ENCODE data around the gene FKBP8.

FKBP8 gene

GRCh38 chr19:18502246-18502637 lies 41.1 kb downstream of the FKBP8 start:
- DNase-seq (ENCODE audit: low spot score), result no peak

- no peak for DNase-seq (ENCODE audit: low spot score)
Measured at GRCh38 chr19:18501832-18502231, 41.5 kb downstream of the FKBP8 start.

- DNase-seq (ENCODE audit: low spot score), result no peak
Measured at GRCh38 chr19:18501351-18501750, 42.0 kb downstream of the FKBP8 start.

GRCh38 chr19:18500799-18501198 lies 42.6 kb downstream of the FKBP8 start:
- no peak for DNase-seq (ENCODE audit: low spot score)

GRCh38 chr19:18500376-18500775 lies 43.0 kb downstream of the FKBP8 start:
- no peak for DNase-seq (ENCODE audit: low spot score)

GRCh38 chr19:18499055-18499775 lies 44.2 kb downstream of the FKBP8 start:
- DNase-seq (ENCODE audit: low spot score), result no peak

GRCh38 chr19:18496980-18497256 lies 46.5 kb downstream of the FKBP8 start:
- no peak for DNase-seq (ENCODE audit: low spot score)

GRCh38 chr19:18496167-18496979 lies 47.0 kb downstream of the FKBP8 start:
- DNase-seq (ENCODE audit: low spot score), result no peak

GRCh38 chr19:18495204-18495911 lies 48.0 kb downstream of the FKBP8 start:
- DNase-seq (ENCODE audit: low spot score), result no peak

- DNase-seq (ENCODE audit: low spot score), result no peak
Measured at GRCh38 chr19:18494267-18494607, 49.1 kb downstream of the FKBP8 start.

- DNase-seq (ENCODE audit: low spot score), result no peak
Measured at GRCh38 chr19:18493440-18494266, 49.7 kb downstream of the FKBP8 start.

- no peak for DNase-seq (ENCODE audit: low spot score)
Measured at GRCh38 chr19:18491995-18492953, 51.1 kb downstream of the FKBP8 start.

GRCh38 chr19:18490728-18491127 lies 52.6 kb downstream of the FKBP8 start:
- DNase-seq (ENCODE audit: low spot score), result no peak

GRCh38 chr19:18489627-18490184 lies 53.7 kb downstream of the FKBP8 start:
- DNase-seq (ENCODE audit: low spot score), result no peak

- no peak for DNase-seq (ENCODE audit: low spot score)
Measured at GRCh38 chr19:18488838-18489626, 54.3 kb downstream of the FKBP8 start.

- DNase-seq (ENCODE audit: low spot score), result no peak
Measured at GRCh38 chr19:18488403-18488723, 55.0 kb downstream of the FKBP8 start.

- no peak for DNase-seq (ENCODE audit: low spot score)
Measured at GRCh38 chr19:18487576-18488402, 55.6 kb downstream of the FKBP8 start.

GRCh38 chr19:18486746-18487145 lies 56.6 kb downstream of the FKBP8 start:
- DNase-seq (ENCODE audit: low spot score), result no peak

- no peak for DNase-seq (ENCODE audit: low spot score)
Measured at GRCh38 chr19:18484992-18485391, 58.4 kb downstream of the FKBP8 start.
